Neural cell (in vitro differentiated cells): Measurements from ENCODE around the gene TAF10.

Source experiments
- EP300 ChIP-seq: fragments of 450-650 bp; conservative IDR thresholded peaks from 2 replicates; pipeline ENCODE4 v1.6.1; 2014; ENCODE audit warnings: antibody characterized with exemption, mild to moderate bottlenecking, moderate library complexity; ENCODE audit not compliant: poor library complexity, severe bottlenecking
- EZH2 ChIP-seq: fragments of 200-600, 300-800 bp; shearing (Covaris generic), sonication (generic); IDR thresholded peaks from 2 replicates; pipeline ENCODE4 v1.6.1; 2014; ENCODE audit warnings: antibody characterized with exemption, low read length, borderline replicate concordance, mild to moderate bottlenecking; ENCODE audit not compliant: insufficient read depth, poor library complexity, severe bottlenecking
- MXI1 ChIP-seq: fragments of 450-650 bp; conservative IDR thresholded peaks from 2 replicates; pipeline ENCODE4 v1.6.1; 2014; ENCODE audit warnings: antibody characterized with exemption, mild to moderate bottlenecking; ENCODE audit not compliant: poor library complexity, severe bottlenecking
- POLR2AphosphoS5 ChIP-seq: IDR thresholded peaks from 2 replicates; pipeline ENCODE4 v1.6.1; 2012
- RAD21 ChIP-seq: fragments of 450-650 bp; conservative IDR thresholded peaks from 2 replicates; pipeline ENCODE4 v1.6.1; 2014; ENCODE audit warnings: antibody characterized with exemption, mild to moderate bottlenecking, moderate library complexity
- SMC3 ChIP-seq: fragments of 450-650 bp; conservative IDR thresholded peaks from 2 replicates; pipeline ENCODE4 v1.6.1; 2014; ENCODE audit warnings: antibody characterized with exemption, mild to moderate bottlenecking, moderate library complexity; ENCODE audit not compliant: poor library complexity
- TAF1 ChIP-seq: IDR thresholded peaks from 2 replicates; pipeline ENCODE4 v1.6.1; 2012; ENCODE audit warnings: low read depth
- TF ChIP-seq, protein P1 (sequence below): fragments of 450-650 bp; IDR thresholded peaks from 2 replicates; pipeline ENCODE4 v1.5.1; 2014; ENCODE audit warnings: antibody characterized with exemption, mild to moderate bottlenecking, moderate library complexity; ENCODE audit not compliant: poor library complexity, severe bottlenecking
- TF ChIP-seq, protein P2 (sequence below): IDR thresholded peaks from 2 replicates; pipeline ENCODE4 v1.6.1; 2012; ENCODE audit warnings: borderline replicate concordance

DNA sequence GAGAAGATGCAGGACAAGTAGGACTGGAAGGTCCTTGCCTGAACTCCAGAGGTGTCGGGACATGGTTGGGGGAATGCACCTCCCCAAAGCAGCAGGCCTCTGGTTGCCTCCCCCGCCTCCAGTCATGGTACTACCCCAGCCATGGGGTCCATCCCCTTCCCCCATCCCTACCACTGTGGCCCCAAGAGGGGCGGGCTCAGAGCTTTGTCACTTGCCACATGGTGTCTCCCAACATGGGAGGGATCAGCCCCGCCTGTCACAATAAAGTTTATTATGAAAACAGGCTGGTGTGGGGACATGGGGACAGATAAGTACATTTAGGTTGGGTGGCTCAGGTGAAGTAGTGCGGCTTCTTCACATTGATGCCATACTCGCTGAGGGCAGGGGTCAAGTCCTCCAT, 1.4 kb downstream of the TAF10 start:
- TF ChIP-seq POLR2AphosphoS5 (no peak), EP300 (no peak), EZH2 (no peak), RAD21 (no peak), SMC3 (no peak), TAF1 (no peak), MXI1 (no peak)
- TF ChIP-seq, protein P1, sequence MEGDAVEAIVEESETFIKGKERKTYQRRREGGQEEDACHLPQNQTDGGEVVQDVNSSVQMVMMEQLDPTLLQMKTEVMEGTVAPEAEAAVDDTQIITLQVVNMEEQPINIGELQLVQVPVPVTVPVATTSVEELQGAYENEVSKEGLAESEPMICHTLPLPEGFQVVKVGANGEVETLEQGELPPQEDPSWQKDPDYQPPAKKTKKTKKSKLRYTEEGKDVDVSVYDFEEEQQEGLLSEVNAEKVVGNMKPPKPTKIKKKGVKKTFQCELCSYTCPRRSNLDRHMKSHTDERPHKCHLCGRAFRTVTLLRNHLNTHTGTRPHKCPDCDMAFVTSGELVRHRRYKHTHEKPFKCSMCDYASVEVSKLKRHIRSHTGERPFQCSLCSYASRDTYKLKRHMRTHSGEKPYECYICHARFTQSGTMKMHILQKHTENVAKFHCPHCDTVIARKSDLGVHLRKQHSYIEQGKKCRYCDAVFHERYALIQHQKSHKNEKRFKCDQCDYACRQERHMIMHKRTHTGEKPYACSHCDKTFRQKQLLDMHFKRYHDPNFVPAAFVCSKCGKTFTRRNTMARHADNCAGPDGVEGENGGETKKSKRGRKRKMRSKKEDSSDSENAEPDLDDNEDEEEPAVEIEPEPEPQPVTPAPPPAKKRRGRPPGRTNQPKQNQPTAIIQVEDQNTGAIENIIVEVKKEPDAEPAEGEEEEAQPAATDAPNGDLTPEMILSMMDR, result no peak
- TF ChIP-seq, protein P2, sequence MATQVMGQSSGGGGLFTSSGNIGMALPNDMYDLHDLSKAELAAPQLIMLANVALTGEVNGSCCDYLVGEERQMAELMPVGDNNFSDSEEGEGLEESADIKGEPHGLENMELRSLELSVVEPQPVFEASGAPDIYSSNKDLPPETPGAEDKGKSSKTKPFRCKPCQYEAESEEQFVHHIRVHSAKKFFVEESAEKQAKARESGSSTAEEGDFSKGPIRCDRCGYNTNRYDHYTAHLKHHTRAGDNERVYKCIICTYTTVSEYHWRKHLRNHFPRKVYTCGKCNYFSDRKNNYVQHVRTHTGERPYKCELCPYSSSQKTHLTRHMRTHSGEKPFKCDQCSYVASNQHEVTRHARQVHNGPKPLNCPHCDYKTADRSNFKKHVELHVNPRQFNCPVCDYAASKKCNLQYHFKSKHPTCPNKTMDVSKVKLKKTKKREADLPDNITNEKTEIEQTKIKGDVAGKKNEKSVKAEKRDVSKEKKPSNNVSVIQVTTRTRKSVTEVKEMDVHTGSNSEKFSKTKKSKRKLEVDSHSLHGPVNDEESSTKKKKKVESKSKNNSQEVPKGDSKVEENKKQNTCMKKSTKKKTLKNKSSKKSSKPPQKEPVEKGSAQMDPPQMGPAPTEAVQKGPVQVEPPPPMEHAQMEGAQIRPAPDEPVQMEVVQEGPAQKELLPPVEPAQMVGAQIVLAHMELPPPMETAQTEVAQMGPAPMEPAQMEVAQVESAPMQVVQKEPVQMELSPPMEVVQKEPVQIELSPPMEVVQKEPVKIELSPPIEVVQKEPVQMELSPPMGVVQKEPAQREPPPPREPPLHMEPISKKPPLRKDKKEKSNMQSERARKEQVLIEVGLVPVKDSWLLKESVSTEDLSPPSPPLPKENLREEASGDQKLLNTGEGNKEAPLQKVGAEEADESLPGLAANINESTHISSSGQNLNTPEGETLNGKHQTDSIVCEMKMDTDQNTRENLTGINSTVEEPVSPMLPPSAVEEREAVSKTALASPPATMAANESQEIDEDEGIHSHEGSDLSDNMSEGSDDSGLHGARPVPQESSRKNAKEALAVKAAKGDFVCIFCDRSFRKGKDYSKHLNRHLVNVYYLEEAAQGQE, result no peak
